ENCODE data around the gene DLGAP5.
A peak's percentile ranks its signal among the peaks of the same experiment; 100 is the strongest.

The DLGAP5 gene

GRCh38 chr14:55191203-55192053 is at the start of gene DLGAP5:
DLGAP5 (minus strand) TSS chr14:55191585; CDS start chr14:55189179, 2,406 bp downstream.
- peak; percentile 99 for DNase-seq

- DNase-seq: no peak
These were observed 49.3 kb upstream of the DLGAP5 start for GRCh38 chr14:55240526-55241178.

- no peak for DNase-seq
These were observed 47.9 kb upstream of the DLGAP5 start for GRCh38 chr14:55239320-55239719.

GRCh38 chr14:55238019-55238680 is 46.8 kb upstream of the DLGAP5 start:
- DNase-seq: no peak

GRCh38 chr14:55233591-55233990 is 42.2 kb upstream of the DLGAP5 start:
- DNase-seq: no peak

GRCh38 chr14:55228261-55228660 is 36.9 kb upstream of the DLGAP5 start:
- DNase-seq: no peak

- no peak for DNase-seq
These were observed 32.0 kb upstream of the DLGAP5 start for GRCh38 chr14:55223364-55223763.

GRCh38 chr14:55221968-55222367 is 30.6 kb upstream of the DLGAP5 start:
- no peak for DNase-seq

- no peak for DNase-seq
These were observed 29.8 kb upstream of the DLGAP5 start for GRCh38 chr14:55221186-55221585.

- DNase-seq: no peak
These were observed 28.8 kb upstream of the DLGAP5 start for GRCh38 chr14:55220230-55220629.

GRCh38 chr14:55212634-55213033 is 21.2 kb upstream of the DLGAP5 start:
- no peak for DNase-seq

GRCh38 chr14:55207832-55208231 is 16.4 kb upstream of the DLGAP5 start:
- no peak for DNase-seq

GRCh38 chr14:55206175-55206693 is 14.8 kb upstream of the DLGAP5 start:
- DNase-seq: no peak

- DNase-seq: no peak
These were observed 10.1 kb upstream of the DLGAP5 start for GRCh38 chr14:55201219-55202101.

GRCh38 chr14:55200651-55201050 is 9.3 kb upstream of the DLGAP5 start:
- DNase-seq: no peak

GRCh38 chr14:55198749-55199148 is 7.4 kb upstream of the DLGAP5 start:
- DNase-seq: no peak

GRCh38 chr14:55194656-55195355 is 3.4 kb upstream of the DLGAP5 start:
- DNase-seq: no peak

- DNase-seq: no peak
These were observed 753 bp upstream of the DLGAP5 start for GRCh38 chr14:55192054-55192621.

GRCh38 chr14:55190906-55191202 is 531 bp downstream of the DLGAP5 start:
- no peak for DNase-seq

GRCh38 chr14:55188686-55189295 is 2.6 kb downstream of the DLGAP5 start:
- no peak for DNase-seq

- no peak for DNase-seq
These were observed 11.0 kb downstream of the DLGAP5 start for GRCh38 chr14:55180434-55180833.

Data from NCI-H1105 (cell line).